K562 (cell line): ENCODE data around the gene HMGN1. TPM values are rescaled to one million over a fixed set of nuclear protein-coding genes. Genes with fewer than 3 reads are reported as not detected.
A peak's percentile ranks its signal among the peaks of the same experiment; 100 is the strongest.

ENCODE experiments used
- ARID4B ChIP-seq: sonication (generic); formaldehyde crosslinking; IDR thresholded peaks from 2 replicates; pipeline ENCODE4 v1.8.0; 2022; ENCODE audit warnings: mild to moderate bottlenecking, missing genetic modification reagents
- CGGBP1 ChIP-seq: fragments of 250-450 bp; sonication (Bioruptor Pico); IDR thresholded peaks from 2 replicates; pipeline ENCODE4 v1.9.0; 2021; ENCODE audit warnings: mild to moderate bottlenecking
- CTBP1 ChIP-seq: fragments of 450-650 bp; IDR thresholded peaks from 2 replicates; pipeline ENCODE4 v1.6.1; 2016; ENCODE audit warnings: borderline replicate concordance
- CXXC5 ChIP-seq: fragments of 250-450 bp; sonication (Bioruptor Pico); IDR thresholded peaks from 2 replicates; pipeline ENCODE4 v1.8.0; 2022; ENCODE audit warnings: inconsistent platforms, mild to moderate bottlenecking, moderate library complexity
- FOXK2 ChIP-seq, 2 experiments: fragments of 450-650 bp; IDR thresholded peaks in 1 of 2; conservative IDR thresholded peaks in 1 of 2; 2 replicates each; pipeline ENCODE4 v1.6.1; 2016; ENCODE audit warnings: low read depth in 2 of 2, mild to moderate bottlenecking in 1 of 2
- NRF1 ChIP-seq, 2 experiments: fragments of 450-650 bp; IDR thresholded peaks in 1 of 2; conservative IDR thresholded peaks in 1 of 2; 2 replicates each; pipeline ENCODE4 v1.6.1; 2014; ENCODE audit warnings: mild to moderate bottlenecking in 2 of 2
- PML ChIP-seq: IDR thresholded peaks from 2 replicates; pipeline ENCODE4 v1.6.1; 2012; ENCODE audit warnings: low read length, inconsistent platforms
- RBM34 ChIP-seq: fragments of 200-400 bp; formaldehyde crosslinking; IDR thresholded peaks from 2 replicates; pipeline ENCODE4 v1.6.1; 2018; ENCODE audit warnings: low read length, borderline replicate concordance; ENCODE audit not compliant: insufficient read depth
- ZBTB40 ChIP-seq, 2 experiments: fragments of 450-650 bp in 1 of 2; sonication (generic) in 1 of 2; formaldehyde crosslinking in 1 of 2; IDR thresholded peaks; 2 replicates each; pipeline versions ENCODE4 v1.7.1 to v1.9.0; 2016 to 2022; ENCODE audit warnings: inconsistent platforms in 1 of 2, mild to moderate bottlenecking in 1 of 2, missing genetic modification reagents in 1 of 2
- ZNF655 ChIP-seq: fragments of 250-450 bp; sonication (Bioruptor Pico); IDR thresholded peaks from 2 replicates; pipeline ENCODE4 v1.5.0; 2021
- polyA plus RNA-seq, 8 experiments: library from polyadenylated mRNA; depleted of rRNA in 4 of 8; stranded (reverse) in 5 of 8; unstranded in 3 of 8; fragments of >200 nt; fragmentation: Nextera tagmentation in 2 of 8; fragmentation: Illumina TruSeq in 1 of 8; extraction: Ambion mirVana in 2 of 8; extraction: Trizol in 1 of 8; gene quantifications; 2 replicates each; pipeline versions ENCODE4 v1.2.1 to v1.2.3, GENCODE V29; 2011 to 2014; ENCODE audit warnings: inconsistent platforms in 1 of 8, missing spikeins in 1 of 8
- total RNA-seq, 7 experiments: library from RNA; depleted of rRNA in 6 of 7; stranded (reverse); fragments of >200 nt in 6 of 7; fragmentation: Illumina TruSeq in 2 of 7; extraction: Trizol in 2 of 7; gene quantifications; 2 replicates each; pipeline versions ENCODE4 v1.2.1 to v1.2.3, GENCODE V29; 2011 to 2021; ENCODE audit warnings: low replicate concordance in 1 of 7

HMGN1 gene
- total and polyA plus RNA-seq, 9 of the 15 experiments (the other 6 are each of a cell fraction or from before 2014, with no cell fraction given), result 124 to 626 (median 498) TPM

- TF ChIP-seq ZBTB40 (IDR thresholded peaks at IDR 0.05) (peak; percentile 49; the same call in 1 of the 2 replicates), ZBTB40 (CRISPR knock-in tag; IDR thresholded peaks at IDR 0.05) (no peak), NRF1 (conservative IDR thresholded peaks at IDR 0.05 in 1 of 2, IDR thresholded peaks at IDR 0.05 in 1 of 2) (peak; percentile 87 to 88), CTBP1 (peak; percentile 74), CXXC5 (CRISPR knock-in tag) (peak; percentile 75), PML (peak; percentile 20; the same call in 1 of the 2 replicates), ZNF655 (CRISPR knock-in tag) (no peak), ARID4B (no peak), CGGBP1 (CRISPR knock-in tag) (0 out of 2 replicates have a peak, but pooled peaks have one; percentile 36), FOXK2 (conservative IDR thresholded peaks at IDR 0.05 in 1 of 2, IDR thresholded peaks at IDR 0.05 in 1 of 2; ENCODE audit: low read depth in 2 of 2) (0 out of 4 replicates have a peak, but pooled peaks have one; percentile 35 to 41), RBM34 (no peak)
Measured at GRCh38 chr21:39312112-39313041, 36.5 kb downstream of the HMGN1 start (continued).
